SU-DHL-6 (cell line): ENCODE data around the gene TCEAL4.

Experiments used
- CTCF ChIP-seq: fragments of 200-600 bp; sonication (generic); IDR thresholded peaks from one replicate; pipeline ENCODE4 v1.5.1; 2017; ENCODE audit warnings: antibody characterized with exemption, mild to moderate bottlenecking, low read length, moderate library complexity; ENCODE audit not compliant: insufficient read depth, poor library complexity, severe bottlenecking
- EZH2phosphoT487 ChIP-seq: fragments of 200-600 bp; sonication (generic), shearing (Covaris generic); conservative IDR thresholded peaks from 2 replicates; pipeline ENCODE4 v1.6.1; 2018; ENCODE audit warnings: mild to moderate bottlenecking, antibody characterized with exemption, low read length, moderate library complexity, mixed read lengths

DNA sequence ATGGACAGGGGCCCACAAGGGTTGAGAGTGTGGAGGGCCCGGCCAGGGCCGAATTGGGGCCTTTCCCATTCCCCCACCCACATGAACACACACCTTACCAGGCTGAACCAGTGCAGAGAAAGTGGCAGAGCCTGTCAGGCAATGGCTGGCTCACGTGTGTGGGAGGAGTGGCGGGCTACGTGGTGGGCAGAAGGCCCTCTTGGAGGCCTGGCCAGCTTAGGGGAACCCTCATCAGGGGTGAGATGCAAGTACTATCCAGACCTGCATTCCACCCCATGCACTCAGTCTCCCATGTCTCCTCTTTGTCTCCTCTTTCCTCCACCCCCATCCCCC lies 965 bp downstream of the TCEAL4 start:
- TF ChIP-seq CTCF (no peak), EZH2phosphoT487 (no peak)
